HEK293 (cell line): Measurements from ENCODE around the gene ZBTB20.

ENCODE experiments used
- CTCF ChIA-PET: fragments of 350-600 bp; formaldehyde crosslinking; extraction: SDS; loops from one replicate; lab custom pipeline; 2021; ENCODE audit warnings: antibody characterized with exemption; lab: Yijun Ruan, JAX
- POLR2A ChIA-PET: fragments of 300-600 bp; formaldehyde crosslinking; extraction: SDS; loops from one replicate; lab custom pipeline; 2020; ENCODE audit warnings: antibody characterized with exemption, inconsistent platforms; lab: Yijun Ruan, JAX
- H3K27ac ChIP-seq: fragments of 200-500 bp; sonication (Bioruptor generic); 2 replicates; pipeline ENCODE4 v1.5.1; 2014; ENCODE audit warnings: low read depth, low read length, control low read depth, inconsistent platforms; ENCODE audit errors: extremely low read depth
- H3K36me3 ChIP-seq, 2 experiments: fragments of 200-500 bp in 1 of 2; sonication (Bioruptor generic) in 1 of 2; 1 replicate in 1 of 2; 2 replicates in 1 of 2; pipeline ENCODE4 v1.5.1; 2014 to 2017; ENCODE audit warnings: inconsistent platforms in 2 of 2, low read length in 2 of 2; ENCODE audit not compliant: control insufficient read depth in 2 of 2, insufficient read depth in 1 of 2
- H3K4me1 ChIP-seq: fragments of 200-500 bp; sonication (Bioruptor generic); 2 replicates; pipeline ENCODE4 v1.5.1; 2014; ENCODE audit warnings: mild to moderate bottlenecking, low read length, inconsistent platforms; ENCODE audit not compliant: control insufficient read depth, insufficient read depth
- H3K4me3 ChIP-seq: 2 replicates; pipeline ENCODE4 v1.5.1; 2011; ENCODE audit warnings: low read depth, mild to moderate bottlenecking, control low read depth, low read length, moderate library complexity
- H3K9me3 ChIP-seq: fragments of 200-500 bp; sonication (Bioruptor generic); 2 replicates; pipeline ENCODE4 v1.5.1; 2014; ENCODE audit warnings: low read depth, low read length, inconsistent platforms; ENCODE audit not compliant: control insufficient read depth, insufficient read depth
- KLF10 ChIP-seq: fragments of 450-650 bp; IDR thresholded peaks from 2 replicates; pipeline ENCODE4 v1.5.1; 2018; ENCODE audit warnings: missing biosample characterization, mild to moderate bottlenecking, missing genetic modification characterization
- MZF1 ChIP-seq: fragments of 450-650 bp; formaldehyde crosslinking; IDR thresholded peaks from 2 replicates; pipeline ENCODE4 v1.5.1; 2017; ENCODE audit warnings: missing biosample characterization, missing genetic modification characterization, borderline replicate concordance
- TCF7L2 ChIP-seq: IDR thresholded peaks from 2 replicates; pipeline ENCODE4 v1.6.1; 2011; ENCODE audit warnings: low read depth, mild to moderate bottlenecking, inconsistent platforms, low read length, moderate library complexity, borderline replicate concordance
- ZBTB8A ChIP-seq: fragments of 450-650 bp; formaldehyde crosslinking; IDR thresholded peaks from 2 replicates; pipeline ENCODE4 v1.5.1; 2016; ENCODE audit warnings: missing biosample characterization, missing genetic modification characterization
- ZFP37 ChIP-seq: fragments of 450-650 bp; formaldehyde crosslinking; IDR thresholded peaks from 2 replicates; pipeline ENCODE4 v1.5.1; 2016; ENCODE audit warnings: missing biosample characterization, missing genetic modification characterization
- ZNF311 ChIP-seq: fragments of 450-650 bp; formaldehyde crosslinking; IDR thresholded peaks from 2 replicates; pipeline ENCODE4 v1.5.1; 2017; ENCODE audit warnings: missing biosample characterization, missing genetic modification characterization, borderline replicate concordance
- ZNF391 ChIP-seq: fragments of 450-650 bp; formaldehyde crosslinking; IDR thresholded peaks from 2 replicates; pipeline ENCODE4 v1.5.1; 2016; ENCODE audit warnings: low read depth, missing biosample characterization, missing genetic modification characterization, borderline replicate concordance
- ZNF792 ChIP-seq: fragments of 450-650 bp; formaldehyde crosslinking; IDR thresholded peaks from 2 replicates; pipeline ENCODE4 v1.5.1; 2016; ENCODE audit warnings: missing biosample characterization, missing genetic modification characterization
- TF ChIP-seq, protein P1 (sequence below): fragments of 450-650 bp; formaldehyde crosslinking; IDR thresholded peaks from 2 replicates; pipeline ENCODE4 v1.5.1; 2016; ENCODE audit warnings: missing biosample characterization, missing genetic modification characterization

ZBTB20 gene

DNA sequence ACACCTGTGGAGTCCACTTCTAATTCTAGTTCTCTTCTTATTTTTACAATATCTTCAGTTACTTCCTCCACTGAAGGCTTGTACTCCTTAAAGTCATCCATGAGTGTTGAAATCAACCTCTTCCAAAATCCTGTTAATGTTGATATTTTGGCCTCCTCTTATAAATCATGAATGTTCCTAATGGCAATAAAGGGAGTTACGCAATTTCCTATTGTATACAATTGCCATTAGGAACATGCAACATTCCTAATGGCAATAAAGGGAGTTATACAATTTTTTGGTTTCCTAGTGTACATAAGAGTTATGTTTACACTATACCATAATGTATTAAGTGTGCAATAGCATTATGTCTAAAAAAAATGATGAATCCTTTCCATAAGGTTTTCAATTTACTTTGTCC, 862.4 kb downstream of the ZBTB20 start:
- Histone ChIP-seq H3K4me1 (no peaks in the 10 kb centered on the region), H3K9me3 (no peaks in the 10 kb centered on the region), H3K36me3 (no peaks in the 10 kb centered on the region), H3K4me3 (no peak overlapping the region), H3K27ac (no peak overlapping the region)
- ChIA-PET CTCF (interaction anchor here (1.1 kb wide), 1 partner anchor 9 kb away, joined by 3 read pairs; the partner anchor contains the start of gene TIGIT), POLR2A (no interaction called here)
- TF ChIP-seq TCF7L2, result no peak
- no peak for TF ChIP-seq ZFP37 (tag by site-specific recombination)
- no peak for TF ChIP-seq ZNF311
- TF ChIP-seq MZF1 (tag by site-specific recombination), result no peak
- TF ChIP-seq ZNF792, result no peak
- TF ChIP-seq KLF10, result no peak
- TF ChIP-seq ZBTB8A (tag by site-specific recombination), result no peak
- TF ChIP-seq, protein P1, sequence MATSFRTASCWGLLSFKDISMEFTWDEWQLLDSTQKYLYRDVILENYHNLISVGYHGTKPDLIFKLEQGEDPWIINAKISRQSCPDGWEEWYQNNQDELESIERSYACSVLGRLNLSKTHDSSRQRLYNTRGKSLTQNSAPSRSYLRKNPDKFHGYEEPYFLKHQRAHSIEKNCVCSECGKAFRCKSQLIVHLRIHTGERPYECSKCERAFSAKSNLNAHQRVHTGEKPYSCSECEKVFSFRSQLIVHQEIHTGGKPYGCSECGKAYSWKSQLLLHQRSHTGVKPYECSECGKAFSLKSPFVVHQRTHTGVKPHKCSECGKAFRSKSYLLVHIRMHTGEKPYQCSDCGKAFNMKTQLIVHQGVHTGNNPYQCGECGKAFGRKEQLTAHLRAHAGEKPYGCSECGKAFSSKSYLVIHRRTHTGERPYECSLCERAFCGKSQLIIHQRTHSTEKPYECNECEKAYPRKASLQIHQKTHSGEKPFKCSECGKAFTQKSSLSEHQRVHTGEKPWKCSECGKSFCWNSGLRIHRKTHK (tag by site-specific recombination), result no peak
- TF ChIP-seq ZNF391 (tag by site-specific recombination), result no peak
- TF ChIP-seq, all 188 proteins: peak for 0
